ENCODE data around the gene STIM1.

STIM1 gene

GRCh38 chr11:4092026-4092425, 236.6 kb downstream of the STIM1 start:
- TF ChIP-seq CTCF (IDR thresholded peaks at IDR 0.05; ENCODE audit: borderline replicate concordance, extremely low read depth, low read length, poor library complexity, severe bottlenecking) (no peak), EZH2 (IDR thresholded peaks at IDR 0.05; ENCODE audit: borderline replicate concordance, low read depth, low read length, severe bottlenecking) (no peak)
- Histone ChIP-seq H3K4me2 (ENCODE audit: insufficient read depth, low read length) (no peak overlapping the region), H2AFZ (ENCODE audit: low read depth, low read length) (no peak overlapping the region), H3K9me3 (ENCODE audit: insufficient read depth, low read length, severe bottlenecking) (no peaks in the 10 kb centered on the region), H4K20me1 (ENCODE audit: insufficient read depth, low read length) (peaks cover 11% of the 10 kb centered on the region; the same call in 1 of the 2 replicates), H3K27me3 (ENCODE audit: insufficient read depth, low read length, poor library complexity) (no peaks in the 10 kb centered on the region), H3K79me2 (ENCODE audit: insufficient read depth, low read length) (peaks cover 33% of the 10 kb centered on the region), H3K4me3 (ENCODE audit: low read depth in 1 of 2, low read length in 2 of 2) (no peak overlapping the region), H3K9ac (ENCODE audit: low read depth, low read length) (no peak overlapping the region), H3K36me3 (ENCODE audit: insufficient read depth, low read length) (peaks cover 41% of the 10 kb centered on the region), H3K27ac (ENCODE audit: low read length) (no peak overlapping the region), H3K4me1 (ENCODE audit: insufficient read depth, low read length) (peaks cover 27% of the 10 kb centered on the region)
- DNase-seq (no peak), ATAC-seq (ENCODE audit: insufficient read depth, low read depth) (no peak)

GRCh38 chr11:4093519-4094347, 238.3 kb downstream of the STIM1 start:
- Histone ChIP-seq H3K9ac (ENCODE audit: low read depth, low read length) (peak overlapping the region; percentile 93), H3K27ac (ENCODE audit: low read length) (peak overlapping the region; percentile 99), H3K27me3 (ENCODE audit: insufficient read depth, low read length, poor library complexity) (no peaks in the 10 kb centered on the region), H3K4me2 (ENCODE audit: insufficient read depth, low read length) (peak overlapping the region; percentile 85), H3K79me2 (ENCODE audit: insufficient read depth, low read length) (peaks cover 50% of the 10 kb centered on the region), H2AFZ (ENCODE audit: low read depth, low read length) (peak overlapping the region; percentile 97), H3K4me3 (ENCODE audit: low read depth in 1 of 2, low read length in 2 of 2) (peak overlapping the region; percentile 82 to 92), H3K4me1 (ENCODE audit: insufficient read depth, low read length) (peaks cover 44% of the 10 kb centered on the region), H4K20me1 (ENCODE audit: insufficient read depth, low read length) (peaks cover 21% of the 10 kb centered on the region; the same call in 1 of the 2 replicates), H3K36me3 (ENCODE audit: insufficient read depth, low read length) (peaks cover 43% of the 10 kb centered on the region), H3K9me3 (ENCODE audit: insufficient read depth, low read length, severe bottlenecking) (no peaks in the 10 kb centered on the region)
- no peak for TF ChIP-seq EZH2 (IDR thresholded peaks at IDR 0.05; ENCODE audit: borderline replicate concordance, low read depth, low read length, severe bottlenecking)
- TF ChIP-seq CTCF (IDR thresholded peaks at IDR 0.05; ENCODE audit: borderline replicate concordance, extremely low read depth, low read length, poor library complexity, severe bottlenecking), result no peak
- no peak for DNase-seq
- ATAC-seq (ENCODE audit: insufficient read depth, low read depth), result 0 out of 3 replicates have a peak, but pooled peaks have one; percentile 0

GRCh38 chr11:4094348-4095291, 239.2 kb downstream of the STIM1 start, which contains the start of gene RRM1:
TSS of gene RRM1 (plus strand) at chr11:4094799. CDS start at chr11:4095013, 214 bp downstream.
- TF ChIP-seq EZH2 (IDR thresholded peaks at IDR 0.05; ENCODE audit: borderline replicate concordance, low read depth, low read length, severe bottlenecking), result no peak
- TF ChIP-seq CTCF (IDR thresholded peaks at IDR 0.05; ENCODE audit: borderline replicate concordance, extremely low read depth, low read length, poor library complexity, severe bottlenecking), result no peak
- H3K4me1 ChIP-seq (ENCODE audit: insufficient read depth, low read length), result peaks cover 51% of the 10 kb centered on the region
- H2AFZ ChIP-seq (ENCODE audit: low read depth, low read length), result peak within 1 kb of the TSS; percentile 97
- peaks cover 59% of the 10 kb centered on the region for H3K79me2 ChIP-seq (ENCODE audit: insufficient read depth, low read length)
- peak within 1 kb of the TSS; percentile 85 for H3K4me2 ChIP-seq (ENCODE audit: insufficient read depth, low read length)
- H3K36me3 ChIP-seq (ENCODE audit: insufficient read depth, low read length), result peaks cover 48% of the 10 kb centered on the region
- H3K4me3 ChIP-seq (ENCODE audit: low read depth in 1 of 2, low read length in 2 of 2), result peak within 1 kb of the TSS; percentile 82 to 92
- DNase-seq, result peak; percentile 97
- H4K20me1 ChIP-seq (ENCODE audit: insufficient read depth, low read length), result peaks cover 28% of the 10 kb centered on the region; the same call in 1 of the 2 replicates
- peak within 1 kb of the TSS; percentile 93 for H3K9ac ChIP-seq (ENCODE audit: low read depth, low read length)
- peak within 1 kb of the TSS; percentile 99 for H3K27ac ChIP-seq (ENCODE audit: low read length)
- no peaks in the 10 kb centered on the region for H3K9me3 ChIP-seq (ENCODE audit: insufficient read depth, low read length, severe bottlenecking)
- no peaks in the 10 kb centered on the region for H3K27me3 ChIP-seq (ENCODE audit: insufficient read depth, low read length, poor library complexity)
- ATAC-seq (ENCODE audit: insufficient read depth, low read depth), result peak; percentile 98

Measured in DND-41 (cell line).